Effector memory CD8-positive, alpha-beta T cell (primary cell): ENCODE results near the gene BRI3.
"Not testable (repeated sequence)": the region's sequence is repeated elsewhere in the genome, so short reads cannot be mapped to it uniquely, and the experiment has no call there.

Experiments used
- ATAC-seq: fragments of 150-1000 bp; cut with Tn5 transposase; replicated peaks from 2 replicates; pipeline ENCODE4 v1.10.0; 2021; ENCODE audit warnings: mild to moderate bottlenecking, moderate library complexity
- DNase-seq, 3 experiments: peaks; one replicate each; pipeline ENCODE4 v3.0.0; 2021
- H3K27ac Mint-ChIP-seq, 2 donors: one replicate each; pipeline ENCODE4 v1.8.0; 2022; ENCODE audit warnings: mild to moderate bottlenecking in 2 of 2, mixed read lengths in 2 of 2, moderate library complexity in 2 of 2
- H3K27me3 Mint-ChIP-seq, 2 donors: one replicate each; pipeline ENCODE4 v1.8.0; 2022; ENCODE audit warnings: mixed read lengths in 2 of 2
- H3K36me3 Mint-ChIP-seq: one replicate; pipeline ENCODE4 v1.8.0; 2022; ENCODE audit warnings: mild to moderate bottlenecking, moderate library complexity, mixed read lengths; ENCODE audit not compliant: insufficient read depth
- H3K4me1 Mint-ChIP-seq, 2 donors: one replicate each; pipeline ENCODE4 v1.8.0; 2022; ENCODE audit warnings: low read depth in 2 of 2, mixed read lengths in 2 of 2
- H3K4me3 Mint-ChIP-seq, 2 donors: one replicate each; pipeline ENCODE4 v1.8.0; 2022; ENCODE audit warnings: mild to moderate bottlenecking in 2 of 2, mixed read lengths in 2 of 2, moderate library complexity in 2 of 2
- H3K9me3 Mint-ChIP-seq, 2 donors: one replicate each; pipeline ENCODE4 v1.8.0; 2022; ENCODE audit warnings: mixed read lengths in 2 of 2

Gene BRI3

GRCh38 chr7:98315994-98316527 lies 34.6 kb downstream of the BRI3 start:
- not testable (repeated sequence) for H3K4me3 Mint-ChIP-seq, H3K9me3 Mint-ChIP-seq, H3K4me1 Mint-ChIP-seq, H3K27ac Mint-ChIP-seq, ATAC-seq, DNase-seq, H3K36me3 Mint-ChIP-seq
- H3K27me3 Mint-ChIP-seq: peaks cover 12 to 23% of the 10 kb centered on the region in 2 donors

GRCh38 chr7:98317366-98318040 lies 36.0 kb downstream of the BRI3 start:
- H3K27ac Mint-ChIP-seq: no peak overlapping the region

GRCh38 chr7:98319176-98319575 lies 37.7 kb downstream of the BRI3 start:
- Mint-ChIP-seq H3K36me3 (no peaks in the 10 kb centered on the region), H3K27me3 (peaks cover 37 to 38% of the 10 kb centered on the region in 2 donors), H3K4me3 (no peak overlapping the region), H3K27ac (no peak overlapping the region), H3K4me1 (peaks cover 0 to 4% of the 10 kb centered on the region in 2 donors), H3K9me3 (peaks cover 0 to 4% of the 10 kb centered on the region in 2 donors)
- no peak for DNase-seq
- ATAC-seq: no peak

More at GRCh38 chr7:98317366-98318040, 36.0 kb downstream of the BRI3 start:
- H3K9me3 Mint-ChIP-seq: peaks cover 0 to 4% of the 10 kb centered on the region in 2 donors
- ATAC-seq: no peak
- H3K4me1 Mint-ChIP-seq: peaks cover 0 to 4% of the 10 kb centered on the region in 2 donors
- H3K4me3 Mint-ChIP-seq: no peak overlapping the region
- no peak for DNase-seq
- peaks cover 23% of the 10 kb centered on the region in 2 donors for H3K27me3 Mint-ChIP-seq
- no peaks in the 10 kb centered on the region for H3K36me3 Mint-ChIP-seq

GRCh38 chr7:98321301-98321700 lies 39.8 kb downstream of the BRI3 start:
- no peak for DNase-seq
- Mint-ChIP-seq H3K36me3 (no peaks in the 10 kb centered on the region), H3K4me1 (peaks cover 0 to 4% of the 10 kb centered on the region in 2 donors), H3K27me3 (peaks cover 38 to 41% of the 10 kb centered on the region in 2 donors), H3K27ac (no peak overlapping the region), H3K4me3 (no peak overlapping the region), H3K9me3 (peaks cover 0 to 4% of the 10 kb centered on the region in 2 donors)
- no peak for ATAC-seq

- no peaks in the 10 kb centered on the region for H3K36me3 Mint-ChIP-seq
- H3K9me3 Mint-ChIP-seq: peaks cover 0 to 4% of the 10 kb centered on the region in 2 donors
- H3K27ac Mint-ChIP-seq: no peak overlapping the region
- H3K27me3 Mint-ChIP-seq: peaks cover 40 to 46% of the 10 kb centered on the region in 2 donors
- no peak overlapping the region for H3K4me3 Mint-ChIP-seq
- ATAC-seq (no peak), DNase-seq (no peak)
- H3K4me1 Mint-ChIP-seq: peaks cover 0 to 4% of the 10 kb centered on the region in 2 donors
Observed at GRCh38 chr7:98322331-98323270, 41.1 kb downstream of the BRI3 start.

- ATAC-seq (no peak), DNase-seq (no peak)
- H3K27ac Mint-ChIP-seq: no peak overlapping the region
- H3K4me1 Mint-ChIP-seq: no peaks in the 10 kb centered on the region
- H3K27me3 Mint-ChIP-seq: peaks cover 32 to 44% of the 10 kb centered on the region in 2 donors
- H3K9me3 Mint-ChIP-seq: no peaks in the 10 kb centered on the region
- no peak overlapping the region for H3K4me3 Mint-ChIP-seq
- no peaks in the 10 kb centered on the region for H3K36me3 Mint-ChIP-seq
Observed at GRCh38 chr7:98323597-98324322, 42.3 kb downstream of the BRI3 start.

- ATAC-seq (no peak), DNase-seq (no peak)
- no peaks in the 10 kb centered on the region for H3K36me3 Mint-ChIP-seq
- H3K27ac Mint-ChIP-seq: no peak overlapping the region
- no peaks in the 10 kb centered on the region for H3K9me3 Mint-ChIP-seq
- no peak overlapping the region for H3K4me3 Mint-ChIP-seq
- H3K4me1 Mint-ChIP-seq: no peaks in the 10 kb centered on the region
- peaks cover 32 to 55% of the 10 kb centered on the region in 2 donors for H3K27me3 Mint-ChIP-seq
Observed at GRCh38 chr7:98324782-98325181, 43.3 kb downstream of the BRI3 start.

GRCh38 chr7:98329100-98329790 lies 47.8 kb downstream of the BRI3 start:
- no peaks in the 10 kb centered on the region for H3K4me1 Mint-ChIP-seq

GRCh38 chr7:98329791-98330373 lies 48.4 kb downstream of the BRI3 start:
- Mint-ChIP-seq H3K27ac (no peak overlapping the region), H3K36me3 (no peaks in the 10 kb centered on the region), H3K9me3 (no peaks in the 10 kb centered on the region), H3K4me3 (no peak overlapping the region), H3K27me3 (peaks cover 8 to 40% of the 10 kb centered on the region in 2 donors), H3K4me1 (no peaks in the 10 kb centered on the region)
- DNase-seq (no peak), ATAC-seq (no peak)

More at GRCh38 chr7:98329100-98329790, 47.8 kb downstream of the BRI3 start:
- DNase-seq: no peak
- no peak for ATAC-seq
- peaks cover 8 to 39% of the 10 kb centered on the region in 2 donors for H3K27me3 Mint-ChIP-seq
- no peak overlapping the region for H3K4me3 Mint-ChIP-seq
- no peaks in the 10 kb centered on the region for H3K36me3 Mint-ChIP-seq
- H3K27ac Mint-ChIP-seq: no peak overlapping the region
- H3K9me3 Mint-ChIP-seq: no peaks in the 10 kb centered on the region

GRCh38 chr7:98330926-98331529 lies 49.5 kb downstream of the BRI3 start:
- H3K4me1 Mint-ChIP-seq: no peaks in the 10 kb centered on the region
- H3K27ac Mint-ChIP-seq: no peak overlapping the region
- no peaks in the 10 kb centered on the region for H3K36me3 Mint-ChIP-seq
- H3K27me3 Mint-ChIP-seq: peaks cover 8 to 49% of the 10 kb centered on the region in 2 donors
- DNase-seq (no peak), ATAC-seq (no peak)
- no peak overlapping the region for H3K4me3 Mint-ChIP-seq
- no peaks in the 10 kb centered on the region for H3K9me3 Mint-ChIP-seq

GRCh38 chr7:98334081-98334480 lies 52.6 kb downstream of the BRI3 start:
- no peaks in the 10 kb centered on the region for H3K9me3 Mint-ChIP-seq
- no peak overlapping the region for H3K4me3 Mint-ChIP-seq
- no peaks in the 10 kb centered on the region for H3K4me1 Mint-ChIP-seq
- H3K27me3 Mint-ChIP-seq: peaks cover 0 to 28% of the 10 kb centered on the region in 2 donors
- peaks cover 4% of the 10 kb centered on the region for H3K36me3 Mint-ChIP-seq
- DNase-seq (no peak), ATAC-seq (no peak)
- H3K27ac Mint-ChIP-seq: no peak overlapping the region

- ATAC-seq: no peak
- DNase-seq: no peak
- Mint-ChIP-seq H3K4me3 (no peak overlapping the region), H3K4me1 (no peaks in the 10 kb centered on the region), H3K27me3 (peaks cover 0 to 18% of the 10 kb centered on the region in 2 donors), H3K27ac (no peak overlapping the region), H3K36me3 (peaks cover 4% of the 10 kb centered on the region), H3K9me3 (no peaks in the 10 kb centered on the region)
Observed at GRCh38 chr7:98335411-98335977, 54.0 kb downstream of the BRI3 start.
